ENCODE results near the gene HIVEP3. TPM values are rescaled to one million over a fixed set of nuclear protein-coding genes. Genes with fewer than 3 reads are reported as not detected.
A peak's percentile ranks its signal among the peaks of the same experiment; 100 is the strongest.

HIVEP3 gene
- total and polyA plus RNA-seq, 11 donors = 3.2 to 11.9 (median 5.0) TPM

GRCh38 chr1:41498804-41499203, 419.9 kb downstream of the HIVEP3 start:
- DNase-seq (peak; percentile 74 to 93 (median 81)), ATAC-seq (peak; percentile 52 to 65 (median 60))
- Histone ChIP-seq H3K27ac (peak overlapping the region in 10 of 12 donors; percentile 38 to 96 (median 76)), H3K27me3 (peaks cover 0 to 11% (median 0%) of the 10 kb centered on the region in 9 donors), H3K4me1 (peaks cover 4 to 79% (median 40%) of the 10 kb centered on the region in 12 donors), H3K9me3 (no peaks in the 10 kb centered on the region), H3K36me3 (no peaks in the 10 kb centered on the region), H3K4me3 (no peak overlapping the region)
- intact Hi-C loops (cut with DNase I) = loop anchor here in 1 of 10 donors (5.0 kb wide), 1 partner anchor 67 kb away; no protein-coding TSS in a partner anchor
- TF ChIP-seq, protein P1, sequence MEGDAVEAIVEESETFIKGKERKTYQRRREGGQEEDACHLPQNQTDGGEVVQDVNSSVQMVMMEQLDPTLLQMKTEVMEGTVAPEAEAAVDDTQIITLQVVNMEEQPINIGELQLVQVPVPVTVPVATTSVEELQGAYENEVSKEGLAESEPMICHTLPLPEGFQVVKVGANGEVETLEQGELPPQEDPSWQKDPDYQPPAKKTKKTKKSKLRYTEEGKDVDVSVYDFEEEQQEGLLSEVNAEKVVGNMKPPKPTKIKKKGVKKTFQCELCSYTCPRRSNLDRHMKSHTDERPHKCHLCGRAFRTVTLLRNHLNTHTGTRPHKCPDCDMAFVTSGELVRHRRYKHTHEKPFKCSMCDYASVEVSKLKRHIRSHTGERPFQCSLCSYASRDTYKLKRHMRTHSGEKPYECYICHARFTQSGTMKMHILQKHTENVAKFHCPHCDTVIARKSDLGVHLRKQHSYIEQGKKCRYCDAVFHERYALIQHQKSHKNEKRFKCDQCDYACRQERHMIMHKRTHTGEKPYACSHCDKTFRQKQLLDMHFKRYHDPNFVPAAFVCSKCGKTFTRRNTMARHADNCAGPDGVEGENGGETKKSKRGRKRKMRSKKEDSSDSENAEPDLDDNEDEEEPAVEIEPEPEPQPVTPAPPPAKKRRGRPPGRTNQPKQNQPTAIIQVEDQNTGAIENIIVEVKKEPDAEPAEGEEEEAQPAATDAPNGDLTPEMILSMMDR (IDR thresholded peaks at IDR 0.05) = peak in 1 of 12 donors; percentile 8
- no peak for TF ChIP-seq POLR2A (IDR thresholded peaks at IDR 0.05)
- WGBS, 4 donors = 29 to 43% (median 41%) methylated on average over 11 to 12 of the region's 12 CpGs

DNA sequence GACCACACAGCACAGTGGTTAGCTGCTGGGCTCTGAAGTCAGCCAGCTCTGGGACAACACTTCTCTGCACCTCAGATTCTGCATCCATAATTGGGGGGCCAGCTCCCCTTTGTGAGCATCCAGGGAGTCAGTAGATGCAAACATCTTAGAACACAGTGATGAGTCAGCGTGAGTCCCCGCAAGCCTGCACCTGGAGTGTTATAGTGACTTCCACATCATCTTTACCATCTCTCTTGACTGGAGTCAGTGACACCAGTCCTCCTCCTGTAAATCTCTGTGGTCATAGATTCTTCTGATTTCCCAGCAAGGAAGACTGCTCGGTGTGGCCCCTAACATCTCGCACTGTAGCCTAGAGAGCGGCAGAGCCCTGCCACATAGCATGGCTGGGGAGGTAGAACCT, 420.3 kb downstream of the HIVEP3 start:
- TF ChIP-seq POLR2A (IDR thresholded peaks at IDR 0.05) = no peak
- TF ChIP-seq, protein P1 (IDR thresholded peaks at IDR 0.05) = no peak
- H3K27ac ChIP-seq = peak overlapping the region in 10 of 12 donors; percentile 38 to 96 (median 76)
- peaks cover 4 to 77% (median 40%) of the 10 kb centered on the region in 12 donors for H3K4me1 ChIP-seq
- DNase-seq = no peak
- no peaks in the 10 kb centered on the region for H3K36me3 ChIP-seq
- no peak overlapping the region for H3K4me3 ChIP-seq
- H3K27me3 ChIP-seq = peaks cover 0 to 11% (median 0%) of the 10 kb centered on the region in 9 donors
- intact Hi-C loops (cut with DNase I) = loop anchor here in 1 of 10 donors (5.0 kb wide), 1 partner anchor 66 kb away; no protein-coding TSS in a partner anchor
- no peak for ATAC-seq
- H3K9me3 ChIP-seq = no peaks in the 10 kb centered on the region
- WGBS, 4 donors = 80 to 88% (median 86%) methylated on average over 5 of the region's 5 CpGs

DNA sequence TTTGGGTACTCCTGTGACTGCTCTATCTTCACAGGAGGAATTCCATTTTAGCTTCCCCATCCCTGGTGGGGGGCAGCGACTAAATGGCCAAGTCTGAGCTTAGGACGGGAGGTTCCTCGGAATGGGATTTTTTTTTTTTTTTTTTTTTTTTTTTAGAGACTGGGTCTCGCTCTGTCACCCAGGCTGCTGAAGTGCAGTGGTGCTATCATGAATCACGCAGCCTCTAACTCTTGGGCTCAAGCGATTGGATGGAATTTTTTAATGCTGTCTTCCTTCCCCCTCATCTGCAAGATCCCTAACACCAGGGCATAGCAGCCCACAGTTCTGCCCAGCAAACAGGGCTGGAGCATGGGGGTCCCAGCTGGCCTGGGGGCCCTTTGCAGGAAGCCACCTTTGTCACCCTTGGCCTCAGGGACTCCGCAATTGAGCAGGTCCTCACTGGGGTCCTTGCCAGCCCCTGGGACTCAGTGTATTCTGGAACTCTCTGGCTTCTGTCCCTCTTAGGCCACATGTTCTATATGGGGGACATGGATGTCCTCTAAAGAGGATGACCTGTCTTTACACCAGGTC, 421.2 kb downstream of the HIVEP3 start:
- DNase-seq (no peak), ATAC-seq (no peak)
- no peaks in the 10 kb centered on the region for H3K9me3 ChIP-seq
- peaks cover 0 to 11% (median 0%) of the 10 kb centered on the region in 9 donors for H3K27me3 ChIP-seq
- H3K4me3 ChIP-seq = no peak overlapping the region
- peaks cover 4 to 69% (median 39%) of the 10 kb centered on the region in 12 donors for H3K4me1 ChIP-seq
- H3K36me3 ChIP-seq = no peaks in the 10 kb centered on the region
- TF ChIP-seq, protein P1 (IDR thresholded peaks at IDR 0.05) = no peak
- no peak for TF ChIP-seq POLR2A (IDR thresholded peaks at IDR 0.05)
- intact Hi-C loops (cut with DNase I) = loop anchor here in 1 of 10 donors (5.0 kb wide), 1 partner anchor 65 kb away; no protein-coding TSS in a partner anchor
- peak overlapping the region in 10 of 12 donors; percentile 29 to 96 (median 90) for H3K27ac ChIP-seq
- 93 to 98% (median 95%) methylated on average over 7 of the region's 7 CpGs for WGBS, 4 donors

DNA sequence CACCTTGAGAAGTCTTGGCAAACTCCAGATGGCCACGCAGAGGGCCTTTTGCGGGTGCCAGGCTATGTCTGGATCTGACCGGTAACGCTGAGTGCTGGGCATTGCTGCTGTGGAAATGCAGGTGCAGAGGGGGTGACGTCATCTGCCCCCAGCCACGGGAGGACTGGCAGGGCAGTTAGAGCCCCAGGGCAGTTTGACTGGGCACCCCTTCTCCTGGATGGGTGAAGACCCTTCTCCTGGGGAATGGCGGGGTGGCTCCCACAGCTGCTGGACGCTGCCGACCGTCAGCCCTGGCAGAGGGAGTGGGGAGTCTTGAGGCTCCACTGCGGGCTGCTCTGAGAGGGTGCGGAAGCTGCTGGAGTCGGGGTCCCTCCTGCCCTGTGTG, 421.7 kb downstream of the HIVEP3 start:
- no peaks in the 10 kb centered on the region for H3K36me3 ChIP-seq
- intact Hi-C loops (cut with DNase I) = loop anchor here in 1 of 10 donors (5.0 kb wide), 1 partner anchor 65 kb away; no protein-coding TSS in a partner anchor
- 86 to 98% (median 89%) methylated on average over 9 to 13 of the region's 13 CpGs for whole genome bisulfite sequencing, 4 donors
- peaks cover 0 to 11% (median 0%) of the 10 kb centered on the region in 9 donors for H3K27me3 ChIP-seq
- DNase-seq (peak in 2 of 5 donors; percentile 45 to 60), ATAC-seq (peak in 1 of 4 donors; percentile 0)
- H3K27ac ChIP-seq = peak overlapping the region; percentile 73 to 96 (median 91)
- H3K4me1 ChIP-seq = peaks cover 4 to 66% (median 39%) of the 10 kb centered on the region in 12 donors
- H3K4me3 ChIP-seq = peak overlapping the region in 1 of 12 donors; percentile 53
- TF ChIP-seq, protein P1 (IDR thresholded peaks at IDR 0.05) = no peak
- TF ChIP-seq POLR2A (IDR thresholded peaks at IDR 0.05) = no peak
- no peaks in the 10 kb centered on the region for H3K9me3 ChIP-seq

Measured in heart left ventricle (tissue), 16 donors.